Body of pancreas (tissue), 4 donors: ENCODE data around the gene CCDC158.

Experiments
- POLR2A ChIP-seq, 3 donors: fragments of 450-650 bp; IDR thresholded peaks; one replicate each; pipeline ENCODE4 v1.6.1; 2016; ENCODE audit warnings: antibody characterized with exemption in 3 of 3, mild to moderate bottlenecking in 2 of 3
- TF ChIP-seq, protein P1 (sequence below), 7 experiments: fragments of 450-650 bp in 4 of 7; fragments of 200-600 bp in 3 of 7; sonication (generic) in 3 of 7; IDR thresholded peaks; one replicate each; pipeline ENCODE4 v1.5.1; 2016 to 2019; ENCODE audit warnings: antibody characterized with exemption in 7 of 7

GRCh38 chr4:76277667-76278066 is 143.3 kb downstream of the CCDC158 start:
- TF ChIP-seq, protein P1, sequence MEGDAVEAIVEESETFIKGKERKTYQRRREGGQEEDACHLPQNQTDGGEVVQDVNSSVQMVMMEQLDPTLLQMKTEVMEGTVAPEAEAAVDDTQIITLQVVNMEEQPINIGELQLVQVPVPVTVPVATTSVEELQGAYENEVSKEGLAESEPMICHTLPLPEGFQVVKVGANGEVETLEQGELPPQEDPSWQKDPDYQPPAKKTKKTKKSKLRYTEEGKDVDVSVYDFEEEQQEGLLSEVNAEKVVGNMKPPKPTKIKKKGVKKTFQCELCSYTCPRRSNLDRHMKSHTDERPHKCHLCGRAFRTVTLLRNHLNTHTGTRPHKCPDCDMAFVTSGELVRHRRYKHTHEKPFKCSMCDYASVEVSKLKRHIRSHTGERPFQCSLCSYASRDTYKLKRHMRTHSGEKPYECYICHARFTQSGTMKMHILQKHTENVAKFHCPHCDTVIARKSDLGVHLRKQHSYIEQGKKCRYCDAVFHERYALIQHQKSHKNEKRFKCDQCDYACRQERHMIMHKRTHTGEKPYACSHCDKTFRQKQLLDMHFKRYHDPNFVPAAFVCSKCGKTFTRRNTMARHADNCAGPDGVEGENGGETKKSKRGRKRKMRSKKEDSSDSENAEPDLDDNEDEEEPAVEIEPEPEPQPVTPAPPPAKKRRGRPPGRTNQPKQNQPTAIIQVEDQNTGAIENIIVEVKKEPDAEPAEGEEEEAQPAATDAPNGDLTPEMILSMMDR (IDR thresholded peaks at IDR 0.05), result no peak
- no peak for TF ChIP-seq POLR2A (IDR thresholded peaks at IDR 0.05)
